ENCODE measurements around the gene SORCS2. TPM values are rescaled to one million over a fixed set of nuclear protein-coding genes. Genes with fewer than 3 reads are reported as not detected.

SORCS2 gene
- total RNA-seq, 2 experiments from 2014 or later: 0.03 TPM; not detected in 1

DNA sequence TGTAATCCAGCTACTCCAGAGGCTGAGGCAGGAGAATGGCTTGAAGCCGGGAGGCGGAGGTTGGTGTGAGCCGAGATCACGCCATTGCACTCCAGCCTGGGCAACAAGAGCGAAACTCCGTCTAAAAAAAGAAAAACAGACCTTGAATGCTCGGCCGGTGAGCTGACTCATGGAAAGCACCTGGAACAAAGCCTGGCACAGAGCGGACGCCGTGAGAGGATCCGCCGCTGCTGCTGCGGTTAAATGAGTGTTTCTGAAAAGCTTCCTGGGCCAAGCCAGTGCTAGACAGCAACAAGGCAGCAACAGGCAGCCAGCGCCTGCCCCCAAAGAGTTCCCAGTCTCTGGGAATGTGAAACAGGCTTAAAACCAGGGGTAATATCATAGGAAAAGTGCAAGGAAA is 560.9 kb downstream of the SORCS2 start:
- no peak for TF ChIP-seq CTCF (conservative IDR thresholded peaks at IDR 0.05; ENCODE audit: low read length)
- TF ChIP-seq EZH2phosphoT487 (IDR thresholded peaks at IDR 0.05; ENCODE audit: borderline replicate concordance, low read depth, low read length): no peak
- no peaks in the 10 kb centered on the region for H3K9me2 ChIP-seq (ENCODE audit: insufficient read depth, low read length)
- no peaks in the 10 kb centered on the region for H4K20me1 ChIP-seq (ENCODE audit: insufficient read depth, low read length)
- BruUV-seq (replicated peaks): no TSS peak
- H3K79me2 ChIP-seq (ENCODE audit: insufficient read depth, low read depth, low read length): no peaks in the 10 kb centered on the region
- H3K4me3 ChIP-seq (ENCODE audit: low read depth, low read length, poor library complexity, severe bottlenecking): no peak overlapping the region
- H3K27ac ChIP-seq (ENCODE audit: low read depth, low read length, poor library complexity, severe bottlenecking): no peak overlapping the region
- ChIA-PET POLR2A (no interaction called here), CTCF (ENCODE audit: unreplicated experiment) (no interaction called here)
- DNase-seq (ENCODE audit: low spot score): no peak
- no peak overlapping the region for H2AFZ ChIP-seq (ENCODE audit: low read length)
- no peaks in the 10 kb centered on the region for H3K4me1 ChIP-seq (ENCODE audit: insufficient read depth, low read length, poor library complexity, severe bottlenecking)
- no peak overlapping the region for H3K4me2 ChIP-seq (ENCODE audit: low read length)
- H3K36me3 ChIP-seq (ENCODE audit: insufficient read depth, low read length): no peaks in the 10 kb centered on the region
- no peaks in the 10 kb centered on the region for H3K9me3 ChIP-seq (ENCODE audit: low read length)
- intact Hi-C loops (cut with micrococcal nuclease; ENCODE audit: unreplicated experiment): no loop called here

DNA sequence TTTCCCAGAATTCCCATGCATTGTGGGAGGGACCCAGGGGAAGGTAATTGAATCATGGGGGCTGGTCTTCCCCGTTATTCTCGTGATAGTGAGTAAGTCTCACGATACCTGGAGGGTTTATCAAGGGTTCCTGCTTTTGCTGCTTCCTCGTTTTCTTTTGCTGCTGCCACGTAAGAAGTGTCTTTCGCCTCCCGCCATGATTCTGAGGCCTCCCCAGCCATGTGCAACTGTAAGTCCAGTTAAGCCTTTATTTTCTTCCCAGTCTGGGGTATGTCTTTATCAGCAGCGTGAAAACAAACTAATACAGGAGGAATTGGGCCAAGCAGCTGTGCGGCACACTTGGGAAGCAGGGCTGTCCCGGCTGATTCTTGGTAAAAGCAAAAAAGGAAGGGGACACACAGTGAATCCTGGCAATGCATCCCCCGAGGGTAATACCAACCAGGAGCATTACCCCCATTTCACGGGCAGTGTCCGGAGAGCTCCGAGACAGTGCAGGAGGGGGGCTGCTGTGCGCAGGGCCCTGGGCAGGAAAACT is 561.7 kb downstream of the SORCS2 start:
- Histone ChIP-seq H3K4me3 (ENCODE audit: low read depth, low read length, poor library complexity, severe bottlenecking) (peak overlapping the region; percentile 31), H3K27ac (ENCODE audit: low read depth, low read length, poor library complexity, severe bottlenecking) (no peak overlapping the region), H3K79me2 (ENCODE audit: insufficient read depth, low read depth, low read length) (no peaks in the 10 kb centered on the region), H3K4me1 (ENCODE audit: insufficient read depth, low read length, poor library complexity, severe bottlenecking) (peaks cover under 1% of the 10 kb centered on the region), H4K20me1 (ENCODE audit: insufficient read depth, low read length) (no peaks in the 10 kb centered on the region), H3K9me3 (ENCODE audit: low read length) (no peaks in the 10 kb centered on the region), H3K36me3 (ENCODE audit: insufficient read depth, low read length) (no peaks in the 10 kb centered on the region), H3K9me2 (ENCODE audit: insufficient read depth, low read length) (no peaks in the 10 kb centered on the region), H3K4me2 (ENCODE audit: low read length) (0 out of 2 replicates have a peak overlapping the region, but pooled peaks have one; percentile 20), H2AFZ (ENCODE audit: low read length) (no peak overlapping the region)
- ChIA-PET CTCF (ENCODE audit: unreplicated experiment) (no interaction called here), POLR2A (no interaction called here)
- BruUV-seq (replicated peaks): no TSS peak
- DNase-seq (ENCODE audit: low spot score): peak; percentile 4
- intact Hi-C loops (cut with micrococcal nuclease; ENCODE audit: unreplicated experiment): no loop called here
- TF ChIP-seq EZH2phosphoT487 (IDR thresholded peaks at IDR 0.05; ENCODE audit: borderline replicate concordance, low read depth, low read length): no peak
- TF ChIP-seq CTCF (conservative IDR thresholded peaks at IDR 0.05; ENCODE audit: low read length): no peak

- Histone ChIP-seq H3K9me2 (ENCODE audit: insufficient read depth, low read length) (no peaks in the 10 kb centered on the region), H4K20me1 (ENCODE audit: insufficient read depth, low read length) (no peaks in the 10 kb centered on the region), H3K27ac (ENCODE audit: low read depth, low read length, poor library complexity, severe bottlenecking) (no peak overlapping the region), H3K4me2 (ENCODE audit: low read length) (0 out of 2 replicates have a peak overlapping the region, but pooled peaks have one; percentile 20), H3K4me3 (ENCODE audit: low read depth, low read length, poor library complexity, severe bottlenecking) (peak overlapping the region; percentile 31), H3K9me3 (ENCODE audit: low read length) (no peaks in the 10 kb centered on the region), H3K4me1 (ENCODE audit: insufficient read depth, low read length, poor library complexity, severe bottlenecking) (peaks cover 8% of the 10 kb centered on the region), H3K36me3 (ENCODE audit: insufficient read depth, low read length) (no peaks in the 10 kb centered on the region), H2AFZ (ENCODE audit: low read length) (no peak overlapping the region), H3K79me2 (ENCODE audit: insufficient read depth, low read depth, low read length) (no peaks in the 10 kb centered on the region)
- no TSS peak for BruUV-seq (replicated peaks)
- ChIA-PET POLR2A (interaction anchor here (0.6 kb wide), 1 partner anchor 179 kb away, joined by 3 read pairs; no protein-coding TSS in a partner anchor), CTCF (ENCODE audit: unreplicated experiment) (no interaction called here)
- no peak for DNase-seq (ENCODE audit: low spot score)
- intact Hi-C loops (cut with micrococcal nuclease; ENCODE audit: unreplicated experiment): no loop called here
- no peak for TF ChIP-seq CTCF (conservative IDR thresholded peaks at IDR 0.05; ENCODE audit: low read length)
Measured at GRCh38 chr4:7754565-7755262, 562.4 kb downstream of the SORCS2 start.

Measured in OCI-LY7 (cell line).